ENCODE measurements around the gene PLXNB2. TPM values are rescaled to one million over a fixed set of nuclear protein-coding genes. Genes with fewer than 3 reads are reported as not detected.

Gene PLXNB2
- polyA plus RNA-seq, 3 donors, result 38.2 to 368 (median 70.5) TPM

GRCh38 chr22:50281957-50282356 is 25.5 kb downstream of the PLXNB2 start:
- peaks cover 14% of the 10 kb centered on the region for H3K79me2 ChIP-seq (ENCODE audit: insufficient read depth, low read length)
- H3K27ac ChIP-seq (ENCODE audit: low read depth in 1 of 2, low read length in 2 of 2), result no peak overlapping the region
- Mint-ChIP-seq H3K9me3 (peaks cover 0 to 2% (median 0%) of the 10 kb centered on the region in 7 donors), H3K27me3 (ENCODE audit: low read depth in 3 of 3) (peaks cover 0 to 2% (median 0%) of the 10 kb centered on the region in 3 donors), H3K36me3 (peaks cover 54 to 88% of the 10 kb centered on the region in 2 donors), H3K4me3 (no peak overlapping the region), H3K27ac (peak overlapping the region in 2 of 7 donors; percentile 61 to 62), H3K4me1 (no peaks in the 10 kb centered on the region)
- peaks cover 92 to 97% of the 10 kb centered on the region in 2 donors for H3K36me3 ChIP-seq (replicated peaks in 1 of 2; ENCODE audit: control insufficient read depth in 1 of 2, insufficient read depth in 2 of 2, low read length in 2 of 2)
- intact Hi-C loops (cut with micrococcal nuclease), result no loop called here
- no peak for DNase-seq
- H3K27me3 ChIP-seq (ENCODE audit: control insufficient read depth in 2 of 2, insufficient read depth in 2 of 2, low read length in 2 of 2), result no peaks in the 10 kb centered on the region
- peaks cover 98% of the 10 kb centered on the region for H4K20me1 ChIP-seq (ENCODE audit: insufficient read depth, low read length)
- H3K9me3 ChIP-seq (replicated peaks in 1 of 2; ENCODE audit: control insufficient read depth in 1 of 2, insufficient read depth in 1 of 2, low read length in 2 of 2), result no peaks in the 10 kb centered on the region
- no peak for TF ChIP-seq CTCF (IDR thresholded peaks at IDR 0.05)
- no peaks in the 10 kb centered on the region for H3K4me1 ChIP-seq (ENCODE audit: control insufficient read depth in 1 of 2, insufficient read depth in 2 of 2, low read length in 2 of 2)
- 97% methylated on average over 23 of the region's 25 CpGs for WGBS (ENCODE audit: insufficient coverage)
- no peak overlapping the region for H3K9ac ChIP-seq (ENCODE audit: insufficient read depth, low read length, poor library complexity, severe bottlenecking)
- H3K4me3 ChIP-seq (replicated peaks in 1 of 3; ENCODE audit: low read depth in 2 of 3, low read length in 3 of 3), result no peak overlapping the region
- no peak overlapping the region for H3K4me2 ChIP-seq (replicated peaks; ENCODE audit: extremely low read depth, low read length, poor library complexity, severe bottlenecking)
- no peak overlapping the region for H2AFZ ChIP-seq (ENCODE audit: insufficient read depth, low read depth, low read length, poor library complexity, severe bottlenecking)

GRCh38 chr22:50281384-50281760 is 26.1 kb downstream of the PLXNB2 start:
- peaks cover 0 to 2% (median 0%) of the 10 kb centered on the region in 7 donors for H3K9me3 Mint-ChIP-seq
- Histone ChIP-seq H3K4me2 (replicated peaks; ENCODE audit: extremely low read depth, low read length, poor library complexity, severe bottlenecking) (no peak overlapping the region), H3K79me2 (ENCODE audit: insufficient read depth, low read length) (peaks cover 10% of the 10 kb centered on the region), H3K9ac (ENCODE audit: insufficient read depth, low read length, poor library complexity, severe bottlenecking) (no peak overlapping the region), H3K4me3 (replicated peaks in 1 of 3; ENCODE audit: low read depth in 2 of 3, low read length in 3 of 3) (no peak overlapping the region), H2AFZ (ENCODE audit: insufficient read depth, low read depth, low read length, poor library complexity, severe bottlenecking) (no peak overlapping the region), H3K27me3 (ENCODE audit: control insufficient read depth in 2 of 2, insufficient read depth in 2 of 2, low read length in 2 of 2) (no peaks in the 10 kb centered on the region), H3K27ac (ENCODE audit: low read depth in 1 of 2, low read length in 2 of 2) (no peak overlapping the region), H3K4me1 (ENCODE audit: control insufficient read depth in 1 of 2, insufficient read depth in 2 of 2, low read length in 2 of 2) (no peaks in the 10 kb centered on the region), H4K20me1 (ENCODE audit: insufficient read depth, low read length) (peaks cover 98% of the 10 kb centered on the region), H3K9me3 (replicated peaks in 1 of 2; ENCODE audit: control insufficient read depth in 1 of 2, insufficient read depth in 1 of 2, low read length in 2 of 2) (no peaks in the 10 kb centered on the region), H3K36me3 (replicated peaks in 1 of 2; ENCODE audit: control insufficient read depth in 1 of 2, insufficient read depth in 2 of 2, low read length in 2 of 2) (peaks cover 92 to 97% of the 10 kb centered on the region in 2 donors)
- peak overlapping the region in 1 of 7 donors; percentile 61 for H3K27ac Mint-ChIP-seq
- 96% methylated on average over 36 of the region's 36 CpGs for WGBS (ENCODE audit: insufficient coverage)
- peaks cover 56 to 90% of the 10 kb centered on the region in 2 donors for H3K36me3 Mint-ChIP-seq
- no peak overlapping the region for H3K4me3 Mint-ChIP-seq
- no peak for DNase-seq
- peaks cover 0 to 2% (median 0%) of the 10 kb centered on the region in 3 donors for H3K27me3 Mint-ChIP-seq (ENCODE audit: low read depth in 3 of 3)
- no peaks in the 10 kb centered on the region for H3K4me1 Mint-ChIP-seq
- intact Hi-C loops (cut with micrococcal nuclease), result no loop called here
- TF ChIP-seq CTCF (IDR thresholded peaks at IDR 0.05), result no peak
